Measurements from ENCODE around the gene NBPF1. TPM values are rescaled to one million over a fixed set of nuclear protein-coding genes. Genes with fewer than 3 reads are reported as not detected.
"Not testable (repeated sequence)": the region's sequence is repeated elsewhere in the genome, so short reads cannot be mapped to it uniquely, and the experiment has no call there.

The NBPF1 gene
- total RNA-seq, 1 experiment from 2014 or later: 24.5 TPM

GRCh38 chr1:16591845-16592244, 21.5 kb downstream of the NBPF1 start:
- DNase-seq (ENCODE audit: low read depth); in situ Hi-C loops (cut with HindIII; ENCODE audit: low pct_unique_long_range_greater_than_20kb, low sequenced_read_pairs): not testable (repeated sequence)

GRCh38 chr1:16588081-16588480, 25.3 kb downstream of the NBPF1 start:
- DNase-seq (ENCODE audit: low read depth); in situ Hi-C loops (cut with HindIII; ENCODE audit: low pct_unique_long_range_greater_than_20kb, low sequenced_read_pairs): not testable (repeated sequence)

GRCh38 chr1:16587639-16588038, 25.7 kb downstream of the NBPF1 start:
- in situ Hi-C loops (cut with HindIII; ENCODE audit: low pct_unique_long_range_greater_than_20kb, low sequenced_read_pairs); DNase-seq (ENCODE audit: low read depth): not testable (repeated sequence)

GRCh38 chr1:16565324-16565723, 48.0 kb downstream of the NBPF1 start:
- in situ Hi-C loops (cut with HindIII; ENCODE audit: low pct_unique_long_range_greater_than_20kb, low sequenced_read_pairs); DNase-seq (ENCODE audit: low read depth): not testable (repeated sequence)

- DNase-seq (ENCODE audit: low read depth); in situ Hi-C loops (cut with HindIII; ENCODE audit: low pct_unique_long_range_greater_than_20kb, low sequenced_read_pairs): not testable (repeated sequence)
Measured at GRCh38 chr1:16561035-16561434, 52.3 kb downstream of the NBPF1 start.

GRCh38 chr1:16560498-16560897, 52.9 kb downstream of the NBPF1 start:
- in situ Hi-C loops (cut with HindIII; ENCODE audit: low pct_unique_long_range_greater_than_20kb, low sequenced_read_pairs): not testable (repeated sequence)

GRCh38 chr1:16559688-16560087, 53.7 kb downstream of the NBPF1 start:
- DNase-seq (ENCODE audit: low read depth); in situ Hi-C loops (cut with HindIII; ENCODE audit: low pct_unique_long_range_greater_than_20kb, low sequenced_read_pairs): not testable (repeated sequence)

More at GRCh38 chr1:16560498-16560897, 52.9 kb downstream of the NBPF1 start:
- not testable (repeated sequence) for DNase-seq (ENCODE audit: low read depth)

- DNase-seq (ENCODE audit: low read depth); in situ Hi-C loops (cut with HindIII; ENCODE audit: low pct_unique_long_range_greater_than_20kb, low sequenced_read_pairs): not testable (repeated sequence)
Measured at GRCh38 chr1:16557034-16557433, 56.3 kb downstream of the NBPF1 start.

GRCh38 chr1:16553244-16553643, 60.1 kb downstream of the NBPF1 start:
- in situ Hi-C loops (cut with HindIII; ENCODE audit: low pct_unique_long_range_greater_than_20kb, low sequenced_read_pairs); DNase-seq (ENCODE audit: low read depth): not testable (repeated sequence)

- DNase-seq (ENCODE audit: low read depth); in situ Hi-C loops (cut with HindIII; ENCODE audit: low pct_unique_long_range_greater_than_20kb, low sequenced_read_pairs): not testable (repeated sequence)
Measured at GRCh38 chr1:16550212-16550918, 63.0 kb downstream of the NBPF1 start.

- in situ Hi-C loops (cut with HindIII; ENCODE audit: low pct_unique_long_range_greater_than_20kb, low sequenced_read_pairs); DNase-seq (ENCODE audit: low read depth): not testable (repeated sequence)
Measured at GRCh38 chr1:16549545-16549944, 63.8 kb downstream of the NBPF1 start.

- DNase-seq (ENCODE audit: low read depth); in situ Hi-C loops (cut with HindIII; ENCODE audit: low pct_unique_long_range_greater_than_20kb, low sequenced_read_pairs): not testable (repeated sequence)
Measured at GRCh38 chr1:16547502-16548241, 65.7 kb downstream of the NBPF1 start.

- in situ Hi-C loops (cut with HindIII; ENCODE audit: low pct_unique_long_range_greater_than_20kb, low sequenced_read_pairs): not testable (repeated sequence)
- DNase-seq (ENCODE audit: low read depth): peak; percentile 85
Measured at GRCh38 chr1:16545682-16546095, 67.7 kb downstream of the NBPF1 start.

- in situ Hi-C loops (cut with HindIII; ENCODE audit: low pct_unique_long_range_greater_than_20kb, low sequenced_read_pairs): not testable (repeated sequence)
- peak; percentile 19 for DNase-seq (ENCODE audit: low read depth)
Measured at GRCh38 chr1:16540421-16540893, 72.9 kb downstream of the NBPF1 start.

- DNase-seq (ENCODE audit: low read depth); in situ Hi-C loops (cut with HindIII; ENCODE audit: low pct_unique_long_range_greater_than_20kb, low sequenced_read_pairs): not testable (repeated sequence)
Measured at GRCh38 chr1:16537528-16537927, 75.8 kb downstream of the NBPF1 start.

GRCh38 chr1:16536796-16537195, 76.6 kb downstream of the NBPF1 start:
- DNase-seq (ENCODE audit: low read depth); in situ Hi-C loops (cut with HindIII; ENCODE audit: low pct_unique_long_range_greater_than_20kb, low sequenced_read_pairs): not testable (repeated sequence)

- DNase-seq (ENCODE audit: low read depth); in situ Hi-C loops (cut with HindIII; ENCODE audit: low pct_unique_long_range_greater_than_20kb, low sequenced_read_pairs): not testable (repeated sequence)
Measured at GRCh38 chr1:16535898-16536297, 77.5 kb downstream of the NBPF1 start.

- DNase-seq (ENCODE audit: low read depth); in situ Hi-C loops (cut with HindIII; ENCODE audit: low pct_unique_long_range_greater_than_20kb, low sequenced_read_pairs): not testable (repeated sequence)
Measured at GRCh38 chr1:16535487-16535886, 77.9 kb downstream of the NBPF1 start.
